HG02884 (cell line): Measurements from ENCODE around the gene SHTN1.

Source experiments
- ATAC-seq: cut with Tn5 transposase; IDR thresholded peaks from one replicate; pipeline ENCODE4 v1.9.1; 2021; ENCODE audit warnings: mild to moderate bottlenecking, moderate library complexity; ENCODE audit not compliant: unreplicated experiment

SHTN1 gene

DNA sequence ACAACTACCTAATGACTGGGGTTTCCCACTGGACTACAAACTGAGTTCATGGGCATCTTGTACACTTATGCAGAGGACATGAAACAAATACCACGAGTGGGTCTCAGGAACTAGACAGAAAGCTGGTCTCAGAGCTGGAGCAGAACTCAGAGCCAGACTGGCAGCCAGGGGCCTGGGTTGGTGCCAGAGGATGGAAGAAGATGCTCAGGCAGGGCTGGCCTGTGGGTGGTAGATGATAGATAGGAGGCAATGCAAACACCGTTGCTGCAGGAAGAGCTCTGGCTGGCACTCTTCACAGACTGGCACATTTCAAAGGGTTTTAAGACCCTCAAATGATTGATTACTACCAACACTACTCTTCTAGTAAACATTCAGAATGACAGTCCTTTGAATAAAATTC lies 126.9 kb downstream of the SHTN1 start:
- no peak for ATAC-seq

DNA sequence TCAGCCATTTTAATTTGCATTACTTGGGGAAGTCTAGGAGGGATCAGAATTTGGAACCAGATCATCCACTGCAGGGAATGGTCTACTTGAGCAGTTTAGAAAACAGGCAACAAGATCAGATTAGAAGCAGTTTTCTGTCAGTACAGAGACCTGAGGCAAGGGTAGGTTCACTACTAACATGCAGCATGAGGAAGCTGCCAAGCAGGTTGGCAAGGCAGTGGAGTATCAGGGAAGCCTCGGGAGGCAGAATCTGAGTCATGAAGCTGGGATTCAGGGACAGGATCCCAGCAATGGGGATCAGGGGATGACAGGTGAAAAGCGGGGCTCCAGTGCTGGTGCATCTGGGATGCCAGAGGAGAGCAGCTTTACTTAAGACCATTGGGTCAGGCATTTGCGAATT lies 127.6 kb downstream of the SHTN1 start:
- no peak for ATAC-seq

DNA sequence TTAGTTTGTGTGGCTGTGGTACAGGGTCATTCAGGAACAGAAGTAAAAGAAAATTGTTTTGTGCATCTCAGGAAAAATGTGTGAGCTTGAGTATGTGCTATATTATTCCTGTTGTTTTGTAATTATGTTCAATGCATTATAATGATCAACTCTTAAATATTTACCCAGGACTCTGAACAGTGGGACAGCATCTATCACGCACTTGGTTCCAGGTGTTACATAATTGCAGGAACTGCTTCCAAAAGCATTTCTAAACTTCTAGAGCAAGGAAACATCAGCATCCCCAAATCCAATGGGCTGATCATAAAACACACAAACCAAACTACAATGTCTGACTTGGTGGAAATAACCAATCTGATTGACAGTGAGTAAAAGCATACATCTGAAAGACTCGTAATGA lies 129.1 kb downstream of the SHTN1 start:
- no peak for ATAC-seq

DNA sequence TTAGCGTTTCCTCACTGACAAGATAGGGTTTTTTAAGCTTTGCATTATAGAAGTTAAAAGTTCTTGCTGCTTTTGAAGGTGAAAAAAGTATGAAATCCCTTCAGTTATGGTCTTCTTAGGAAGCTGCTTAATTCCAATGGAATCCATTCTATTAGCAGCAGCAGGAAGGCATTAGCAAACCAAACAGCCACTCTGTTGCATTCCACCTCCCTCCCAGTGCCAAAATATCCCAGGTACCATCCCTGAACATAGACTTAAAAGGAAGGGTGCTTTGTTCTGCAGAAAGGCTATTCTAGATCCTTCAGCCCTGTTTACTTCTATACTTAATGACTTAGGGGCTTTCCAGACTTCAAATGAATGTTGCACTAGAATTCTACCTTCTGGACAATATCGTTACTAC lies 131.9 kb downstream of the SHTN1 start:
- ATAC-seq, result no peak

DNA sequence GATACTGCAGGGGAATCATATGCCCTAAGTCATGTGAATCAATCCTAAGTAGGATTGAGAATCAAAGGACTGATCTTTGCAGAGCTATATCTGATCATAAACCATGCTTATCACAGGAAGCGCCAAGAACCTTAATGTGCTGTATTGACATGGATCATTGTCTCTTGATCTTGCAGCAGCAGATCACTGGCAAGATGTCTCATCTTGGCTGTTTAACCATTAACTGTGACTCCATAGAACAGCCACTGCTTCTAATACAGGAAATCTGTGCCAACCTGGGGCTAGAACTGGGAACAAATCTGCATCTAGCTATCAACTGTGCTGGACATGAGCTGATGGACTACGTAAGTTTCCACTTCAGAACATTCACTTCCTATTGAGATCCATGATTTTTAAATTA lies 134.0 kb downstream of the SHTN1 start:
- ATAC-seq, result no peak

DNA sequence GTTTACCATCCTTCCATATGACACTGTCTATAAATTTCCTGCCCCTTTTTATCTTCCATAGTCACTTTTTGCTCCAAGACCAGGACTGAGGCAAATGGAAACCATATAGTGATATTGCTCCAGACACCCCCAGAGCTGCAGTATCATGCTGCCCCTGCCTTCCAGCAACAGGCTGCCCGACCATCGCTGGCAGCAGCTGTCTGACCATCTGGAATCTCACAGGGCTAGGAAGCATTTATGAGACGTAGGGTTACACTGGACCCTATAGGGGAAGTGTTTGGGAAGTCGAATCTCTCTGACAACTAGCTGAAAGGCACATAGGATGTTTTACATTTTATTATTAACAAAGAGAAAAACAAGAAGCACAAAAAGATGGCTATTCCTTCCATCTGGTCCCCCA lies 136.3 kb downstream of the SHTN1 start:
- no peak for ATAC-seq

DNA sequence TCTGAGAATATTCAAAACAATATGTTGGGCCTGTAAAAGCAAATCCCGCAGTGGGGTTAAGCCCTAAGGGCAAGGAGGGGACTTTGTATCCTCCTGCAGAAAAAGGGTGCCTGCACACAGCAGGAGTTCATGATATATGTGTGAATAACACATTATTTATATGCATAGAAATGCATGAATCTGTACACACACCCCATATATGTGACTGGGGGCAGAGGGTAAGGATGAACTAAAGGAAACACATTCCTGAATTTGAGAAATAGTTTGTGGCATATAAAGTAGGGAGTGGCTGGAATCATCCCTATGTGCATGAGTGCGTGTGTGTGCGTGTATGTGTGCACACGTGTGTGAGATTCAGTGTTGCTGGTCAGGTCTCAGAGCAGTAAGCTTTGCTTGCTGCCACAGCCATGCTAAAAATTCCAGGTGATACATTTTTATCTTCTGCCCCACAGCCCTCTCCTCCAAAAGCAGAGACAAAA lies 136.8 kb downstream of the SHTN1 start:
- no peak for ATAC-seq

DNA sequence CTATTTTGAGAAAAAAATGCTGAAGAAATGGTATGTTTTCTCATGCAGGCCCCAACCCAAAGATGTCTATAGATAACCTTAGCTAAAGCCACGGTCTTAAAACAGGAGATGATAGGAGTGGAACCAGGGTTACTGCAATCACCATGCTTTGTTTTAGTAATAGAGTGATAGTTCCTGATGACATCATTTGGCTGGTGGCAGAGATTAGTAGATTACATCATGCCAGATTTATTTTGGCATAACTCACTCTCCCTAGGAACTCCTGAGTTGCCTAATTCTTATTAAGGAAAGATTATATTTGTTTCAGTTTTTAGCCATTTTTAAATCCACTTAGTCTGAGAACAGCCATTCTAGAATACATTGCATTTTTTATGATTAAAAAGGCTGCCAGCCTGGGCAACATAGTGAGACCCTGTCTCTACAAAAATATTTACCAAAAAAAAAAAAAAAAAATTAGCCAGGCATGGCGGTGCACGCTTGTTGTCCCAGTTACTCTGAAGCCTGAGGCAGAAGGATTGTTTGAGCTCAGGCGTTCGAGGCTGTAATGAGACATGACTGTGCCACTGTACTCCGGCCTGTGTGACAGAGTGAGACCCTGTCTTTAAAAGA lies 137.9 kb downstream of the SHTN1 start:
- no peak for ATAC-seq

DNA sequence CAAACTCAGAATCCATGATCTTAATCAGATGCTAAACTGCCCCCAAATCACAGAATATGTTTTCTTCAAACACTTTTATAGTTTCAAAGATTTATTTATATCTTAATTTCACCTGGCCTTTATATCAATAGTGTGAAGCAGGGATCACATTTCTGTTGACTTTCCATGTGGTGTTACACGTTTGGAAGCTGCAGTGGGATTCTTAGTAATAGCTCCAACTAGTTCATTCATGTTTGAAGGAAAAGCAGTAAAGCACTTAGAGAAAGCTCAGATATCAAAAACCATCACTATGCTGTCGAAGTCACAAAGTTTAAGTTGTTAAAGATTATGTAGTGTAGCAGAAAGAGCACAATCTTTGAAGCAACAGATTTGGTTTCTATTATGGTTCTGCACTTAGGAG lies 138.9 kb downstream of the SHTN1 start:
- no peak for ATAC-seq

DNA sequence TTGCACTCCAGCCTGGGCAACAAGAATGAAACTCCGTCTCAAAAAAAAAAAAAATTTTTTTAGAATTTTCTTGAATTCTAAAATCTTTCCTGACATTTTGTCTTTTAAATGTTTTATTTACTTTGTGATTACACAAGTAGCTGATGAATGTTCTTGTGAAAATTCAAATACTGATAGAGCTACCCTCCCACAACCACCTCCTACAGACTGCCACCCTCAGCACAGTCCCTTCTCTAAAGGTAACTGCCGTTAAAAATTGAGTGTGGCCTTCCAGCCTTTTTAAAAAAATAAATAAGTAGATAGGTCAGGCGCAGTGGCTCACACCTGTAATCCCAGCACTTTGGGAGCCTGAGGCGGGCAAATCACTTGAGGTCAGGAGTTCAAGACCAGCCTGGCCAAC lies 140.6 kb downstream of the SHTN1 start:
- no peak for ATAC-seq

DNA sequence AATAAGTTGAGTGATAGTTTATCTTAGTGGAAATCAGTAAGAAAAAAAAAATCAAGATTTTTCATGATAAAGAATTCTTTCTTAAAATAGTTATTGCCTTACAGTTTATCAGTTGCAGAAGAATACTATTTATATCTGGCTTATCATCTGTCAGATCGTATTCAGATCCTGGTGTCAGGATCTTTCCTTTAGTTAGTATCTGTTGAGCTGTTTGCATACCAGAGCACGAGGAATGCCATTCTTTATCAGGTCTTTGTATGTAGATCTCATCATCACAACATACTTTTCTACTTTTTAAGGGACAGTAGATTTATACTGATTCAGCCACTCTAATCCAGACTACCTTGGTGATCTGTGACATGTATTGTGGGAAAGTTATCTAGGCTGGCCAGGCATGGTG lies 143.2 kb downstream of the SHTN1 start:
- no peak for ATAC-seq

DNA sequence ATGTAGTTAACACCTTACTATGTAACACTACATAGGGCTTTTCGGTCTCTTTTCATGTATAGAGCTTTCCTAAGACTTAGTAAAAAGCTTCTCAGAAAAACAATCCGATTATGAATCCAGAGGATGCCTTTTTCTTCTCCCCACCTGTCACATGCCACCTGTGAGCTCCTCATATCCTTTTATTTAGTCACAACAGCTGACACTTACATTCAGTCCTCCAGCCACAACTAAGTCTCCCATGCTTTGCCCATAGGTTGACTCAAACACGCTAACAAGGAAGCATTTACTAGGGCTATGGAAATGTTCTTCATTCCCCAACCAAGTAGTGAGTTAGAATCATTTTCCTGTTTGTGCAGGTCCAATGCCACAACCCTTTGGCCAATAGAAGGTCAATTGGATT lies 147.8 kb downstream of the SHTN1 start:
- ATAC-seq, result no peak

DNA sequence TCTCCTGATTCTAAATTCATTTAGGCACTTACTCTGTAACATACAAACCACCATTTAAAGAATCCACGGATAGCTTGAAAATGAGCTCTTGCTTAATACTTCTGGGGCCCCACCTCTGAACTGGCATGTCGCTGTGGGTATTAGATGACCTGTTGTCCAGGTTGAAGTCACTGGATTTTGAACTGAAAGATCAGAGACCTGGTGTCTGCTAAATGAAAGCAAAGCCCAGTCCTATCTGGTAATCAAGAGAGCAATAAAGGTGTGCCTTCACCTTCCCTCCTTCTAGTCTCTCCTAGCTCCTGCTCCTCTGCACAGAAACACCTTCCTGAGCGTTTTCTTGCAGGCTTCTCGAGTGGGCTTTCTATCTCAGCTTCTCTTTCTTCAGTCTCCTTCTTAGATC lies 151.3 kb downstream of the SHTN1 start:
- no peak for ATAC-seq

DNA sequence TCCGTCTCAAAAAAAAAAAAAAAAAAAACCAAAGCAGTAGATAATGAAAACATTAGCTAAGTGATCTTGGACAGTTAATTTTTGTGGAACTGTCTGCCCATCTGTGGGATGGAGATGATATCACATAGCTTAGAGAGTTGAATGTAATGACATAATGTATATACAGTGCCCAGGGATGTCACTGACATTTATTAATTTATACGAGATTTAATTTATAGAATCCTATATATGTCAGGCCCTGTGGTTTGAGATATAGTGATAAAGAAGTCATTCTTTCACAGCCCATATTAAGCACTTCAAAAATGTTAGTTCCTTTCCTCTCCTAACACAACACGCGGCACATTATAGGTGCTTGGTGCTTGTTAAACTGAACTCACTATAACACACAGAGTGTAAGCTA lies 151.7 kb downstream of the SHTN1 start:
- no peak for ATAC-seq

DNA sequence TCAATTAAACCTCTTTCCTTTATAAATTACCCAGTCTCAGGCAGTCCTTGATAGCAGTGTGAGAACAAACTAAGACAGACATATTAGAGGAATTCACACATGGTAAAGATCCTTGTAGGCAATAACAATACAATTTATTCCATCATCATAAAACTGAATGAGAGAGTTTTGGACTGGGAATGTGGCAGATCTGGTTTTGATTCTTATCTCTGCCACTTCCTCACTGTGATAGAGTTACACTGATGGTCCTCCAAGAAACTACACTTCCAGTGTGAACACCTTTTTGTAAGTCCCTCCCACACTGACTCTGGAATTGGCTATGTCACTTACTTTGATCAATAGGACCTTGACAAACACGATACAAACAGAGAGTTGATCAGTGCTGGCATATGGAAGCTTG lies 152.7 kb downstream of the SHTN1 start:
- no peak for ATAC-seq

DNA sequence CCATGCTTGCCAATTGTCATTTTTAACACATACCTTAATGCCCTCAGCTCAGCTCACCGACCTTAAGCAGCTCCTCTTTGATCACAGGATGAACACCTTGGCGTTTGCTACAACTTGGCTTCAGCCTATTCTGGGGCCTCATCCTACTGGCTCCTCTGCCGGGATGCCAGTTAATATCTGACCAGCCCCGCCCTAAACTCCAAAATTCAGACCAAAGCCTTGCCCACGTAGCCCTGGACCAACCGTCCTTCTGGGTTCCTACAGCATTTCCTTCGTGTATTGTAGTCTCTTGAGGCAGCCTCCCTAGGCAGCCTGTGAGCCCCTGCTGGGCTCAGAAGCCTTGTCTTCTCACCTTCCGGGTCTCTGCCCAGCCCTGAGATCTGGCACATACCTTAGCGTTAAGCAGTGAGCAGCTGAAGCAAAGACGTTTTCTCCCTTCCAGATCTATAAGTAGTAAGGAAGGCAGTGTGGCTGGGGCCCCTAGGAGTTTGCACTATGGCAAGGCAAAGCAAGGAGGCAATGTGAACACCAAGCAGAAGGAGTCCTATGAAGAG lies 154.9 kb downstream of the SHTN1 start:
- ATAC-seq, result no peak

DNA sequence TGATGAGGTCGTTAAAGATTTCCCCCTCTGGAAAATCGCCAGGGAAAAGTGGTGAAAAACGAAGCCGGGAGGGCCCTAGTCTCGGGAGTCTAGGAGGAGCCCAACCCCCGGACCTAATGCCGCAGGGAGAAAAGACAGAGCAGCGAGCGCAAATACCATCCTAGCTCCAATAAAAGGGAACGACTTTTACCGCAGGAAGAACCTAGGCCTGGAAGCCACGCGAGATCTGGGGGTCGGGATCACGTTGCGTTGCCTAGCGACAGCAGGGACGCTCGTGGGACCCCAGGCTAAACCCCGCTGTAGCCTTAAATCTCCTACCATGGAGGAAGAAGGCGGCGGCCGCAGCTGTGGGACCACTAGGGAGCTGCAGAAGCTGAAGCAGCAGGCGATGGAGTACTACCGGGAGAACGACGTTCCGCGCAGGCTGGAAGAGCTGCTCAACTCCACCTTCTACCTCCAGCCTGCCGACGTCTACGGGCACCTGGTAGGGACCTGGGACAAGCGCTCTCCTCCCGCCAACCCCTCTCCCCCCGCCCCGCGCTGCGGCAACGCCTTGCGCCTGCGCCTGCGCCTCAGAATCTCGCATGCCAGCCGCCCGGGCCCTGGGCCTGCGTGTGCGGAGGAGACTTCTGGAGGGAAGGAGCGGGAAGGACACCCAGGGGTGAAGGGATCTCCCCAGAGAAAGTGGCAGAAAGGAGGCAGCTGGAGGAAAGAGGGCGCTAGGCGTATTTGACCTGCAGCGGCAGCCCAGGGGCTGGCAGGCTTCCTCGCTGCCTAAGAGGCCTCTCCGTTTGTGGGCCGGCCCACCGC lies 155.5 kb downstream of the SHTN1 start, which contains the start of gene ENO4:
ENO4 (plus strand) TSS at position 252 of the 810 bp plus-strand sequence; CDS start at position 320, 68 bp downstream.
- peak; percentile 41 for ATAC-seq

DNA sequence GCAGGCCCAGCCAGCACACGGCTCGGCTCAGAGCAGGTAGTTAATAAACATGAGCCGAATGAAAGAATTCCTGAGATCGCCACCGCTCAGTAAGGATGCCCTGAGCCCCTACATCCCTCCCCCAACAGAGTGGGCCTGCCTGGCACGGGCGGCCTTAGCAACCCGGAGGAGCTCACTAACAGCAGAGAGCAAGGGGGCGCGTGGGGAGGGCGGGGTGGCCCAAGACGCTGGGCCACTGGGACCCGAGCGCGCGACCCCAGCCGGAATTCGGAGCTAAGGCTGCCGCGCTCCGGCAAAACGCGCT lies 156.1 kb downstream of the SHTN1 start:
- no peak for ATAC-seq

DNA sequence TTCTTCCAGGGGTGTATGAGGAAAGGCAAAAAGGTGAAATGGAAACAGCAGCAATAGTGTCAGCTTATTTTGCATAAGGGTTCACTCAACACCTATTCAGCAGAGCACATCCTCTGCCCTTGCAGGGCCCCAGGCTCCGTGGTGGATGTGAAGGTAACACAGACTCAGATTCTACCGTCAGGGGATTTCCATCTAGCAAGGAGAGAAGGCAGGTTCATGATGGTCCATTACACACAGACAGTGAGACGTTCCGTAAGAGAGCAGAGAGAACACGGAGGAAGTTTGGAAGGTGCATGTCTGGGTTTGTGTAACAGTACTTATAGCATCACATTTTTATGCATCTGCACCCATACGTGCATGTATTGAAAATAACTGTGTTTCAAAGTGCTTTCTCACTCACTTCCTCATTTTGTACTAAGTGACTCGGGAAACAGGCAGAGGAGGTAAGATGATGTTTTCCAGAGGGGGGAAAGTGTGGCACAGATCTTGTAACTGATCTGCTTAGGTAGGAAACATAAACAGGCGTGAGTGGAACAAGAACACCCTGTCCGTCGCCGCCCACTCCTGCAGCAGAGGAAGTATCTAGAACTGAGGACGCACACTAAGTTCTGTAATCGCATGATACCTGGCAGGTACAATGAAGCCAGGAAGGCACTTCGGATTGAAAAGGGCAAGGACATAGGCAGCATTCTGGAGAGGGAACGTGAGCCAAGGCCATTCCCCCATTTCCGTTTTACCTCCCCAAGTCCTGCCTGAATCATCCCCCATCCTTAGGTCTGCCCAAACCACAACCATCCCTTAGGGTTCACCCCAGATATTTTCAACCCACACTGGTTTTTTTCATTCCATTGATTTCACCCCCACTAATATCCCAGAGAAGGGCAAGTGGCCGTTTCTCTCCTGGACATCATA lies 156.7 kb downstream of the SHTN1 start:
- ATAC-seq, result peak; percentile 73

DNA sequence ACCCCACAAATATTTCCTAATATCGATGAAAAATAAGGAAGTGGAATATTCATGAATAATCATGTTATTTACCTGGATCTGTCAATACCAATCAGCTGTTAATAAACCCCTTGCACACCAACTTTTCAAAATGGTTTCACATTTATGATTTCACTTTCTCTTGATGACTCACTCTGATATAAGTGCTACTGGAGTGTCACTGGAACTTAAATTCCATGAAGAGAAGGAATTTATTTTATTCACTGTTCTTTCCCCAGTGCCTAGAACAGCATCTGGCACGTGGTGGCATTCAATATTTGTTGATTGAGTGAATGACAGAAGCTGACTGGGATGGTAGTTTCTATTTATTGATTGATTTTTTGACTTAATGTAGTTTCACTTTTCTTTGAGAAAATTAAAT lies 159.2 kb downstream of the SHTN1 start:
- ATAC-seq, result no peak

DNA sequence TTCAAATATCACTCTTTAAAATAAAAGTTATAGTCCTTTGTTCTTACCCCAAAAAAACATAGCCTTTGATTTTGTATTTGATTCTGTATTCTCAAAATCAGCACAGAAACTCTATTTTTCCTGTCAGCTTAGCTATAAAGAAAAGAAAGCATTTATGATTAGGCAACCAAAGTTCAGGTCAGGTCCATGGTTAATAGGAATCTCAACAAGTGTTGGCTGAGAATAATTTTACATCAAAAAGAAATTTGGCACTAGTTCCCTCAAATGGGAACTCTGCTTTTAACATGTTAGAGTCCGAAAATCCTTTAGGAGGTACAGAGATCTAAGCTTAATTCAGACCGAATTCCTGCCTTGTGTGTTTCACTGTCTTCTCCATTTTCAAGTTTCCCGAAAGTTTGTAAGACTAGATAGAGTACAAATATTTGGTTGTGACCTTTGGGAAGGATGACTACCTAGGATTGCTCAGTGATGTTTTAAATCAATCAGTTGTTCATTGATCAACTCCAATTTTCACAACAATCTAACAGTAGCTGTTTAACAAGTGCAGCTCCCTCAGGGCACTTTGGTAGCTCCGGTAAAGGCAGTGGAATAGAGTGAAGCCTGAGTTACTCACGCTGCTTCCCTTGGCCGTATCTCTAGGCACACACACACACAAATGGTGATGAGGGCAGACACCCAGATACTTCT lies 164.5 kb downstream of the SHTN1 start:
- ATAC-seq, result no peak
